CD1c-positive myeloid dendritic cell (primary cell): ENCODE results near the gene CASP1.

Experiments used
- DNase-seq: peaks from one replicate; pipeline ENCODE4 v3.0.0-alpha.2; 2016; ENCODE audit errors: extremely low spot score

Gene CASP1

GRCh38 chr11:104984808-104985207, 50.1 kb downstream of the CASP1 start:
- no peak for DNase-seq

DNA sequence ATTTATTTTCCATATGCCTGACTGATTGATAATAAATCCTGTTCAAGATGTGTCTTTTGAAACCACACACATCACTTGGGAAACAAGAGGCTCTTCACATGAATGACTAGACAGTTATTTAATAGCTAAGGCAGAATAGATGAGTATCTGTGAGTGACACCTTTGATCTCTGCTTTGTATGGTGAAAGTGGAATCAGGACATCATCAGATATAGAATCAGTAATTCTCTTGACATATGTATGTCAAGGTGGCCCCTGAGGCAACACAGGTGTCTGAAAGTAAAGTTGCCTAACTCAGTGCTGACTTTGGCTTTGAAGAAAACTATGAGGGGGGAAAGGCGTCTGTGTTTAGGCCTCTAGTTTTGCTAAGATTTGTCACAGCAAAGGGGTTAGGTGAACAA, 55.1 kb downstream of the CASP1 start:
- DNase-seq: no peak
